ENCODE data around the gene LDHD. TPM values are rescaled to one million over a fixed set of nuclear protein-coding genes. Genes with fewer than 3 reads are reported as not detected.

LDHD gene
- total RNA-seq, 1 experiment from 2014 or later = 0.42 TPM

DNA sequence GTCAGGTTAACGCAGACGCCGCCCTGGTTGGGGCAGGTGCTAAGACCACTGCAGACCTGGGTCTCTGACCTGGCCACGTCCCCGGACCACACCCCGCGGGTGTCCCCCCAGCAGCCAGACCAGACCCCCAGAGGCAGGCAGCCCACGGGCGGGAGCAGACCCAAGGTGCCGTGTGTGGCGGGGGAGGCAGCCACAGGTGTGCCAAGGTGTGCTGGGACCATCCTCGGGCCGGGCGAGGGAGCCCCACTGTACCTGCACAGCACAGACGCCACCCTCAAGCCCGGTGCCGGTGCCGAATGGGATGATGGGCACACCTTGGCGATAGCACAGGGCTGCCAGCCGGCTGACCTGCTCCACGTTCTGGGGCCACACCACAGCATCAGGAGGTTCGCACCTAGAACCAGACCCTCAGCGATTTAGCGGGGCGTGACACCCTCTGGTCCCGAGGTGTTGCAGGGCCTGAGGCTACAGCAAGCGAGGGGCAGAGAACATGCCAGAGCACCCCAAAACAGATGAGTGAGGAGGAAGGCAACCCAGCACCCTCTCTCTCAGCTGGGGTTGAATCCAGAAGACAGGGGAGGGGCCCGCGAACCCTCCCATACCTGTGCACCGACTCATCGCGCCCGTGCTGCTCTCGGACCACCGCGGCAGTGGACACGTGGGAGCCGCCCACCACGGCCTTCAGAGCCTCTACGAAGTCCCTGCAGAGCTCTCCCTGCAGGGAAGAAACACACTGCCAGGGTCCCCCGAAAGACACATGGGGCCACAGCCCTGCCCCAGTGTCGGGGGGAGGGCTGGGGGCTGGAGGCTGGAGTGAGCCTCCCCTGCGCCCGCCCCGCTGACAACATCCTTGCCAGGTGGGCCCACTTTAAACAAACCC, 1.4 kb downstream of the LDHD start:
- DNase-seq (ENCODE audit: low read depth) = no peak

DNA sequence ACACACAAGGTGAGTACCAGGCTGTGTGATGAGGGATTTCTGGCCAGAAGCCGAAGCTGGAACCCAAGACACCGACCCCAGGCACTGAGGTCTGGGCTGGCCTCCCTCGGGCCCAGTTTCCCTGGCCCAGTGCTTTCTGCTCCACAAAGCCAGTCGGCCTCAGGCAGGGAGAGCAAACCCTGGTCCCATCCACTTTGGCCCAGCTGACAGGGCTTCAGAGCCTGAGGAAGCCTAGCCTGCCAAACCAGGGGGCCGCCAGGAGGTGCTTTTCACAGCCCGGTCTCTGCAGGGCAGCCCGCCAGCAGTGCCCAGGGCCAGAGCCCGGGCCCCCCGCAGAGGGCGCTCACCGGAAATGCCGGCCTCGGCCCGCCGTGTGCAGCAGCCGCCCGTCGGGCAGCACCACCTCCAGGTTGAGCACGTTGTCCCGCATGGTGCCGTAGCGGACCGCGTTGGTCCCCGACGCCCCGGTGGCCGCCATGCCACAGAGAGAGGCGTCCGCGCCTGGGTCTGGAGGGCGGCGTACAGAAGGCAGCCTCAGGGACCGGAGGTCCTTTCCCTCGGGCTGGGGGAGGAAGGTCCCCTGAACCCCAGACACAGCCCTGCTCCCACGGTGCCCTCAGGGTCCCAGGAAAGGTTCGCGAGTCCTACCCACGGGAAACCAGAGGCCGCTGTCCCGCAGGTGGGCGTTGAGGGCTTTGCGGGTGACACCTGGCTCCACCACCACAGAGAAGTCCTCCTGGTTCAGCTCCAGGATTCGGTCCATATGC, 2.2 kb downstream of the LDHD start:
- DNase-seq (ENCODE audit: low read depth) = no peak

DNA sequence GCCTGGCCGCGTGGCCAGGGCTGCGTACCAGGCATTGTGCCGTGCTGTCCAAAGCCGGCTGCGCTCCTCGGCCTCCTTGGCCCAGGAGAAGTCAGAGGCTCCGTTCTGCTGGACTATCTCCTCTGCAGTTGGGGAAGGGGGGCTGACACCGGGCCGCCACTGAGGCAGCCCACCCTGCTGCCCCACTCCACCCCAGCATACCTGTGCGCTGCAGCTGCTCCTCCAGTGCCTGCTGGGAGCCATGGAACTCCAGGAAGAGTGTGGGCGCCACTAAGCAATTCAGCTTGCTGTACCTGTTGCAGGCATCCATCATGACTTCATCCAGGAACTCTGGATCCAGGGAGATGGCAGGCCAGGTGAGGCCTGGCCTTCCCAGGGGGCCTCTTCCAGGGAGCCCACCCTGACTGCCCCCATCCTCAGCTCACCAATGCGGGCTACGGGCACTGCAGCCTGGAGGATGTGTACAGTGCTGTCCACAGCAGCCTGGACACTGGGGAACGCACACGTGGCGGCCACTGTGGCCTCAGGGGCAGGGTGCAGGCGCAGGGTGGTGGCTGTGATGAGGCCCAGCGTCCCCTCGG, 2.9 kb downstream of the LDHD start:
- no peak for DNase-seq (ENCODE audit: low read depth)

DNA sequence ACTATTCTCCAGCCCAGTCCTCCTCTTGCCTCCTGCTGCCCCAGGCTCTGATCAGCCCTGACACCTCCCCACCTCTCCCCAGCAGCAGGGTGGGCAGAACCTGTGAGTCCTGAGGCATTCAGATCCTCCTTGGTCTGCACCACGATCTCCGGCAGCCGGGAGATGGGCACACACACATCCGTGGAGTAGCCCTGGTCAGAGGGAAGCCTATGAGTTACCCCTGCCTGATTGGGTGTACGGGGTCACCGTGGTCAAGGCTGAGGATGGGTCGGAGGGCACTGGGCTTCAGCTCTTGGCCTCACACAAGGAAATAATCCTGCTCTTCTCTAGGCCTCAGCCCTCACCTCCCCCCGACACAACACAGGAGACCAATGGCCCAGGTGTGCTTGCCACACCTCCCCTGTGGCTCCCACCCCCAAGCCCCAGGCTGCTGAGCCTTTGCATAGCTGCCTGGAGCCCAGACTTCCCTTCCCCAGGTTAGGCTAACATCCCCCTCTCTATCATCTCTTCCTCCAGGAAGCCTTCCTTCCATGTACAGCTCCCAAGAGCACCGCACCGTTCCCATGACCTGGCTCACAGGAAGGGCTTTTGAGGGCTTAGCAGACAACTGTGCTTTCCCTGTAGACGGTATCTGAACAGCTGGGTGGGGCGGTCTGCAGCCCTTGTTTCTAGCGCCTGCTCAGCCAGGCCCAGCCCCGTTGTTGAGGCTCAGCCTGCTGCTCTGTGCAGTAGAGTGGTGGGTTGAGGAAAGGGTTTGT, 3.7 kb downstream of the LDHD start:
- DNase-seq (ENCODE audit: low read depth) = no peak

DNA sequence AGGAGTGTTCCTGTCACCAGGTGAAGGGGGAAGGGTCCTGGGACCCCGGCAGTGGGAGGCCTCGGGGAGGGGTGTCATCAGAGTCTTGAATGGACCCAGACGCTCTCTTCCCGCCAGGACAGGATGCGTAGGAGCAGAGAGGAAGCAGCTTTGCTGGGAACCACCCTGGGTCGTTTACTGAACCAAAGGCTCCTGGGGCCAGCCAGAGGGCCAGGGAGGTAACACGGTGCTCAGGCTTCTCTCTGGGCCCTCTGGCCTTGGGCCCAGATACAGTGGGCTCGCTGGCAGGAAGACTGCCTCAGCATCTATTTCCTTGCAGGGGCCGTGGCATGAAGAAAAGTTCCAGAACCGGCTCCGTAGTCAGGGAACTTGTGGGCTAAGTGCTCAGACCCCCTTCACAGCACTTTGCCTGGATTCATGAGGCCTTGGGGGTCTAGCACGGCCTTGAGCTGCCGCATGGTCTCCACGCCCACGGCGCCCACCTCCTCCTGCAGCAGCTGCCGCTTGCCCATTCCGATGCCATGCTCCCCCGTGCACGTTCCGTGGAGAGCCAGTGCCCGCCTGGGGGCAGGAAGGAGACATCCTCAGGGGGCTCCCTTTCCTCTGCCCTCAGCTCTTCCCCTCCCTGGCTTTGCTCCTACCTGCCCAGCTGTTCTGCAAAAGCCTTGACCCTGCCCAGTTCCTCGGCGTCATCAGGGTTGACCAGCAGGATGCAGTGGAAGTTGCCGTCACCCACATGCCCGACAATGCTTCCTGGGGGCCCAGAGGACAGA, 4.4 kb downstream of the LDHD start:
- DNase-seq (ENCODE audit: low read depth) = no peak

DNA sequence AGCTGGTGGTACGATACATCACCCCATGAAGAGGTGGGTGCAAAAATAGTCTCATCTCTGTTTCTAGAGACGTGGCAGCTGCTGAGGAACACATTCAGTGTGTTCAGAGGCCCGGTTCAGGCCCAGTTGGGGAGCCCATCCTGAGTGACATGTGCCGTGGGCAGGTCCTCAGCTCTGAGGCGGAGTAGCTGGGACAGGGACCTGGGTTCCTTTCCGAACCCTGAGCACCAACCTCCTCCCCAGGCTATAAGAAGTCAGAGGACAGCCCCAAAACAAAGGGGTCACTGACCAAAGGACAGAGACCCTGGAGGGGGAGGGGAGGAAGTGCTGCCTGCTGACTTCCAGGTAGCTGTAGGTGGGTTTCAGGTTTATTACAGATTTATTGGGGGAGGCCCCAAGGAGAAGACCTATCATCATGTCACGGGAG, 5.1 kb downstream of the LDHD start:
- DNase-seq (ENCODE audit: low read depth) = no peak

DNA sequence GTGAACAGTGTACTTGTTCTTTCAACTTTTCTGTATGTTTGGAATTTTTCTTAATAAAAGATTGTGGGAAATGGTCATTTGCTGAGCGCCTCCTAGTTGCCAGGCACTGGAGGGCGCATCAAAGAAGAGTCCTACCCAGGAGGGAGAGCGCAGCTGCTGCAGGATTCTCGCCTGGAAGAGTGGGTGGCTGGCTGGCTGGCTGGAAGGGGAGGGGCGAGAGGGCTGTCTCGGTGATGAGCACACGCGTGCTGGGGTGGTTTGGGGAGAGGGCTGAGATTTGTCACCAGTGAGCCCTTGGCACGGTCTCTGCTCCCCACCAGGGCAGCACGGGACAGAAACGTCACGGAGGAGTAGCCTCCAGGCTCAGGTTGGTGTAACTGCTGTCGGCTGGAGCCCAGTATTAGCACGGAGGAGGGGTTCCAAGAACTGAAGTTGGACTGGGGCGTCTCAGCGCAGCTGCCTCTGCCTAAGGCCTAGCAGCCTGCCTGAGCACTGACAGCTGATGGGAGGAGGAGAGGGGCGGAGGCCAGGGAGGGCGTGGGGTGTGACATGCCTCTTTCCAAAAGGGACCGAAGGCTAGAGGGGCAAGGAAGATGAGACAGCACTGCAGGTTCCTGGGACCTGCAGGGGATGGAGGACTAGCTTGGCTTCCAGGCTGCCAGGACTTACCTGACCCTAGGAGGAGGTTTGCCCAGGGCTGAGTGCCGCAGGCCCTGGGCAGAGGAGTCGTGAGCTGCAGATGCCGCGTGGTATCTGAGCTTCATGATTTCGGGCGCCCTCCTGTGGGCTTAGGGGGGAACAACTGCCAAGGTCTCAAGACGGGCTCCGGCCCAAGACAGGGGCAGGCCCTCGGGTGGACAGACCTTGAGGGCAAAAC, 5.7 kb downstream of the LDHD start:
- DNase-seq (ENCODE audit: low read depth) = peak; percentile 87

DNA sequence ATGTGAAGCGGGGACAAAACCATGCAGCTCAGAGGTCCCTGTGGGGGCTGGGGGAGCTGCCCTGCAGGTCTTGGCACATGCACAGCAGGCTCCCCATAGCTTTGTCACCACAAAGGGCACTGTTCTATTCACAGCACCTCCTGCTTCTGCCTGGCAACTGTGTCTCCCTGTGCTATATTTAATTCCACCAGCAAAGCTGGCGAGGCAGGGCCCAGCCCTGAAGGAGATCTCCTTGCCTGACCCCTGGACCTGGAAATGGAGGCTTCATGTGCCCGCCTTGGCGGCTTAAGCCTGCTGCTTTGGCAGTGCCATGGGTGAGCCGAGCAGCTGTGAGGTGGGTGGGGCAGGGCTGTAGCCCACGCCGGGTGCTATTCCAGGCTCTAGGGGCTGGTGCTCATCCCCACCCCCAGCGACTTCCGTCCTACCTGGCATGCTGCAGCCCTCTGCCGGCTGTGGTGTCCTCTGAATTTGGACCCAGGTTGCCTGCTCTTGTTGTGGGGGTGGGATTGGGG, 6.8 kb downstream of the LDHD start:
- DNase-seq (ENCODE audit: low read depth) = peak; percentile 47

DNA sequence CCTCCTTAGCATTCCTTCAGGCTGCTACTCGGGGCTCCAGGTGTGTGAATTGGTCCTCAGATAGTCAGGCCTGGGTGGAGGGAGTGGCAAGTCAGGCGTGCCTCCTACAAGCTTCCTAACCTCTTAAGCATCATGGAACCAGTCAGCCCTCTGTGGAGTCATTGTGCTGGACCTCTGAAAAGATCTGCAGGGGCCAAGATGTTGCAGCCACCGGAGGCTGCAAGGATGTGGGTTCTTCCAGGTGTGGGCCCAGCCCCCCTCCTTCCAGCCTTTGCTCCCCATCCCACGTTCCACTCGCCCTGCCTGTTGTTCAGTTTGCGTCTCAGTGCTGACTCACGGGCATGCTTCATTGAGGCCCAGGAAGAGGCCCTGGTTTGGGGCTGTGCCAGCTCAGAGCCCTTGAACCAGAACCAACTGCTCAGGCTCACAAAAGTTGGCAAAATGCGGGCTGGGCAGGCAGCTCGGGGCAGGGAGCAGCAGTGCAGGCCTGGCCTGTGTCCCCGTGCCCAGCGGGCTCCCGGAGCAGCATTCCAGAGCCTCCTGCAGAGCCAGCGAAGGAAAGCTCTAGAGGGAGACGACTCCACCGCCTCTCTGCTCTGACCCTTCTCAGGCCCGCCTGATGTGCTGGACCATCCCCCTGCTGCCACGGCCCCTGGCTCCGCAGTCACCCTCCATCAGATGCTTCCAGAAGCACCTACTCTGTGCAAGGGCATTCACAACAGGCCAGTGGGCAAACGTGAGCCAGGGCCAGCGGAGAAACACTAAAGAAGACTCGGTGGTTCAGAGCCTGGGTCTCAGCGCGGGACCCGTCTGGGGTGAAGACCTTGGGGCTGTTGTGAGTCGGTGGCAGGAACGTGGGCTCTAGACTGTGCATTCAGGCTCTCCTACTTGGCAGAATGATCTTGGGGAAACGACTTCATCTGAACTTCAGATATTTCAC, 7.5 kb downstream of the LDHD start:
- DNase-seq (ENCODE audit: low read depth) = peak; percentile 99

DNA sequence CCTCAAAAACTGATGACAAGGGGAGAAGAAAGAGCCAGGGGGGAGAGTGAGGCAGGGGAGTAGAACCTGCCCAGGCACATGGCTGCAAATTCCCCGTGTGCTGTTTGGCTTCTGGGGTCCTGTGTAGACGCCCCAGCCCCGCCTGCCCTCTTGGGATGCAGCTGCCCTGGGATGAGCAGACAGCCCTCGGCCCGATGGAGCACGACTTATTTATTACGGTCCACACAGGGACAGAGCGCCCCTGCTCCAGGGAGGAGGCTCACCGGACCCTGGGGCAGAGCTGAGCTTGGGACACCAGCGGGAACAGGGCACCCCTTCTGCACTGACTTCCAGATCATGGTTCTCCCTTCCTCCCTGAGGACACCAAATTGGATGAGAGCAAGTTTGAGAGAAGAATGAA, 9.1 kb downstream of the LDHD start:
- DNase-seq (ENCODE audit: low read depth) = no peak

DNA sequence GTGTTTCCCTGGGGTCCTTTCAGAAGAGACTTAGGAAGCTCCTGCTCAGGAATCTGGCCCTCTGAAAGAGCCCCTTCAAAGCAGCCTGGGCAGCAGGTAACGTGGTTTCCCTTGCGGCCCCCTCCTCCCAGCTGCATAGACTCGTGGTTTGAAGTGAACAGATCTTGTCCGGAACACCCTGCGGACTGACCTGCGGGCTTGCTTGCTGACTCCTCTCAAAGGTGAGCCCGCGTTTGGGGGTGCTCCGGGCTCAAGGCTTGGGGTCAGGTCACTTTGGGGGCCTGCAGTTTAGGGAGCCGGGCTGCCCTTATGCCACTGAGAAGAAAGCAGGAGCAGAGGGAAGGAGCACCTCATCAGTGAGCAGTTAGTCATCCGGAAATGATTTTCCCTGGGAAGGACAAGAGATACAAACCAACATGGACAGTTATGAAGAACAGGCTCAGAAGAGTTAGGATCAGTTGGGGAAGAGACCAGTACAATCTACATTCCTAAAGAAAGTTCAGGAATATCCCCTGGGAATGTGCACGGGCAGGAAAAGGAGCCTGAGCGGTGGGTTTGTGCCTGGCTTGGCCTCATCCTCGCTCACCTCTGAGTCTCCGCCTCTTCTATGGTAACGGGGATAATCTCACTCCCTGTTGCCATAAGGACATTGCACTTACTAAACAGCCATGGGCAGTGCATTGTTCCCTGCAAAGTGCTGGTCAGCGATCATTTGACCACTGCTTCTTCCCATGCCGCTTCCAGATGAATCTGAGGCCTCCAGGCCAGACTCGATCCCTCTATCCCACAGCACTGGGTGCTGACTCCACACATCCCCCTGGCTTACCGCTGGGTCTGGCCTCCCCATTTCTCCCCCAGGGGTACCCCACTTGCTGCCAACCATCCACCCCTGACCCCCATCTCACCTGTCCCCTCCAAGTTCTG, 10.0 kb downstream of the LDHD start:
- no peak for DNase-seq (ENCODE audit: low read depth)

DNA sequence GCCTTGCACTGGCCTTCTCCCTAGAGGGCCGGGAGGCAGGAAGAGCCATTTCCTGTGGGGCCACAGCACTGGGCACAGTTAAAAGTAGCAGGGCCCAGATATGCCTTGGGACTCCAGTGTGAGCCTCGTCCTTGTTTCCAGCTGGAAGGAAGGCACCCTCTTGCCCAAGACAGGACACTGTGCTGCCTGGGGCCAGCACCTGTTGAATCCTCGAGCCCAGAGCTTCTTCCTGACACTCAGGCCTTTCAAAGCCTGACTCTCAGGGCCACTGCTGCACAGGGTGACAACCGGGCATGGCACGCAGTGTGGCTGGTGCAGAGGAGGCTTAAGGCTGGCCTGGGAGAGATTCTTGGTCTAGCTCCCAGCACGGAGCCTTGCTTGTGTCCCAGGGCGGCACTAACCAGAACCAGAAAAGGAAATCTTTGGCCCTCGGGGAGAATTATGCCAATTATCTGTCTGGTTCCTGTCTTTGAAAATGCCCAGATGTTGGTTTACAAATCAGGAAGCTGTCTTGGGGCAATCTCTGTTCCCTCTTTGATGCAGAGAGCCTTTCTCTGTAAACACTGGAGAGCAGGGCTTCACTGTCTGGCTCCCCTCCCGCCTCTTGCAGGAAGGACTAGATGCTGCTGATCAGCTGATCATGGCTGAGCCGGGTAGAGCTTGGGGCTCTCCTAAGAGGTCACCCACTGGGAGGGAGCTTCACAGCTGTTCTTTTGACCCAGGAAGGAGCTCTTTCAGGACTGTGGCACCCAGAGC, 11.1 kb downstream of the LDHD start:
- DNase-seq (ENCODE audit: low read depth) = no peak

DNA sequence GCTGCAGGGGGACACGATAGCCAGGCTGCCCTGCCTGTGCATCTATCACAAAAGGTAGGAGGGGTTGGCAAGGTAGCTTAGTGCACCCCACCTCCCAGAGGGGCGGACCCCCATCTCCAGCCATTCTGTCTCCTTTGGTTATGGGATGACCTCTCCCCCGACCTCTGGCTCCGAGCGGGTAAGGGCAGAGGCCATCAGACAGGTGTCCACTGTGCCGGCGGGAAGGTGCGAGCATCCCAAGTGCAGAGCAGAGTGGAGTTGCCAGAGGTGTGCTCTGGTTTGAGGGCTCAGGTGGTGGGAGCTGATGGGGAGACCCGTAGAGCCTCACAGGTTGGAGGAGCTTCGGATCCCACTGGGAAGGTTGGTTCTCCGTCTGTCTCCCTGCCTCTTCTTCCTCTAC, 11.7 kb downstream of the LDHD start:
- no peak for DNase-seq (ENCODE audit: low read depth)

DNA sequence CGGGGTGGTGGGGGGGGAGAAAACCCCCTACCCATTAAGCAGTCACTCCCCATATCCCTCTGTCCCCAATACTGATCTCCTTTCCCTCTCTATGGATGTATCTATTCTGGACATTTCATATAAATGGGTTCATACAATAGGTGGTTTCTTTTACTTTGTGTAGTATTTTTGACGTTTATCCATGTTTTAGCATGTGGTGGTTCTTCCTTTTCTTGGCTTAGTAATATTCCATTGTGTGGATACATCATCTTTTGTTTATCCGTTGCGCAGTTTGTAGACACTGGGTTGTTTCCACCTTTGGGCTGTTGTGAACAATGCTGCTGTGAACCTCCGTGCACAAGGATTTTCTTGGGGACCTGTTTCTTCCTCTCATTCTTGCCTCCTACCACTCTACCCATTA, 12.6 kb downstream of the LDHD start:
- DNase-seq (ENCODE audit: low read depth) = no peak

DNA sequence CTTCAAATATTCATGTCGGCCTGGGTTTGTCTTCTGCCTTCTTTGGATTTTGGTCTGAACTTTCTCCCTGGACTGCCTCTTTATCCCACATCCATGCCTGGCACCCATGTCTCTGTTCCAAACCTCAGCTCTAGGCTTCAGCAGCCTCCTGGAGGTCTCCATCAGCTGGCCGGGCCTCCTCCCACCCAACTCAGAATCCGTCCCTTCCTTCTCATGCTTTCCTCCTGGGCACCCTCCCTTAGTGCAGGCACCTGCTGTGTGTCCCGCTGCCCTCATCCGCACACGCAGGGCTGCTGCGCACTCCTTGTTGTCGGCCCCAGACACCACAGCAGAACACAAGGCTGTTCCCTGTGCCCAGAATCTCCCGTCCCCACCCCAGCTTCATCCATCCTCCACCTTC, 14.0 kb downstream of the LDHD start:
- DNase-seq (ENCODE audit: low read depth) = no peak

DNA sequence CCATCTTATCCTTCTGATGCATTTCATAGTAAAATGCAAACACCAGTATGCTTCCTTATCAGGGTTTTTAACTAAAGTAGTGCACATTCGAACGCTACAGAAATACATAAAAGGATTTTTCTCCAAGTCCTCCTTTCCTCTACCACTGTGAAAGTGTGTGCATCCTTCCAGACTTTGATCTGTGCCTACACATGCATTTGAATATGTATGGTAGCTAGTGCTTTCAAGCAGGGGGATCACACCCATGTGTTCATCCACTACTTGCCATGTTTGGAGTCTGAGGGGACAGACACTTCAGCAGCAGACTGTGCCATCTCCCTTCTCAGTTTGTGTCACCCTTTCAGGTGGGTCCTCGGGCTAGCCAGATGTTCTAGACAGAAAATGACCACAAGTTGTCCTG, 14.9 kb downstream of the LDHD start:
- DNase-seq (ENCODE audit: low read depth) = no peak

DNA sequence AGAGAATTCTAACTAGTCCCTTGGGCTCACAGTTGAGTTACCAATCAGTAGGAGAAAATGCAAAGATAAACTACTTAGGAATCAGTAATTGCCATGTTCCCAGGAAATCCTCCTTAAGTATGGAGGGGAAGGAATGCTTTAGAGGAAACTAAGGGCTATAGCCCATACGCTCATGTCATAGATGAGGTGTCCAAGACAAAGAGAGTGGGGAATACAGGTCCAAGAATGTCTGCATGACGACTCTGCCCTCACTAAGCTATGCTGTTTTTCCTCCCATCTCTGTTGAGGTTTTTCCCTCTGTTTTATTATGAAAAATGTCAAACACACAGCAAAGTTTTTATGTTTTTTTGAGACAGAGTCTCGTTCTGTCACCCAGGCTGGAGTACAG, 16.0 kb downstream of the LDHD start:
- DNase-seq (ENCODE audit: low read depth) = no peak

Measured in M059J (cell line).